NCI-H146 treated with DMSO at 0.1 percent for 48 hours (cell line): ENCODE measurements around the gene RPA1.

Experiments
- DNase-seq: peaks from one replicate; lab custom pipeline; 2025; ENCODE audit not compliant: unreplicated experiment; lab: John Stamatoyannopoulos, UW

RPA1 gene

DNA sequence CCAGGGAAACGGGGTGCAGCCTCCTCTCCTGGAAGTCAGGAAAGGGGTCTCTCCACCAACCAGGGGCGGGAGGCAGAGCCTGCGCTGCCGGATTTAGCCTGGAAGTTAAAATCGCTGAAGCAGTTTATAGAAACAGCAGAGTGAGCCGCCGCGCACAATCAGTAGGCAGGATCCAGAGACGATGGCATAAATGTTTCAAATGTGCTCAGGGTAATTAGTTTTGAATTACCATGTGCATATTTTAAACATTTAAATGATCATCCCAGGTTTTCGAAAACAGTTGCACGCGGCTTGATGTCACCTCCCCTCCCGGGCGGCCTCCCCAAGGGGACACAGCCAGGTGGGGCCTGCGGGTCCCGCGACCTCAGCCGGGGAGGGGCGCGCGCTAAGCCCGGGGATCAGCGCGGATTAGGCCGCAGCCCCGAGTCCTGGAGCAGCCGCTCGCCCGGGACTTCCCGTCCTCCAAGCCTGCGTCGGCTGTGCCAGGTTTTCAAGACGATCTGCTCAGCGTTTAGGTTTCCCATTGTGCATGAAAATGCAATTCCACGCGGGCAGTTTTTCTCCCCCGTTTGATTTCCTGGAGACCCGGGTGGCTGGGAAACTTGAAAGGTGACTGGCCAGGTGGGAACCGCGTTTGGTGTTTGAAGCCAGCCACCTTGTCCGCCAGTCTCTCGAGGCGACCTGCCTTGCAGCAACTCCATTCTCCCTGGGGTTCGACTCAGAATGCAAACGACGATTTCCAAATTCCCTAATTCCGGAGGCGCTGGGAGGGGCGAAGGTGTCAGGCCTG is 78.3 kb downstream of the RPA1 start:
- no peak for DNase-seq

GRCh38 chr17:1908699-1909309 is 79.0 kb downstream of the RPA1 start:
- DNase-seq = peak; percentile 76

DNA sequence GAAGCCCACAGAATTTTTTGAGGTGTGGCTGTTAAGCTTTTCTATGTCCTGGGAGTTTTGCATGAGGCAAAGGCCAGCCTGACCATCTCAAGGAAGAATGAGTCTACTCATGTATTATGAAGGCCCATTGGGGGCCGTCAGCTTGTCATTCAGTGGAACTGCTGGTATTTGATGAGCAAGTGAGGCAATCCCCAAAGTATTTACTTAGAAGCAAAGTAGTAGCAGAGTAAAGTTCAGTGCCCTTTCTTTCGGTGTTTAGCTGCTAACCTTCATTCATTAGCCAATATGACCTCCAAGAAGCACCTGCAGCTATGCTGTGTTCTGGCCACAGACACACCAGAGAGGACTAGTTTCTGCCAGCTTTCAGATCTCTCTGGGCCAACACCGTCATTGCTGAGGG is 80.2 kb downstream of the RPA1 start:
- DNase-seq = no peak

DNA sequence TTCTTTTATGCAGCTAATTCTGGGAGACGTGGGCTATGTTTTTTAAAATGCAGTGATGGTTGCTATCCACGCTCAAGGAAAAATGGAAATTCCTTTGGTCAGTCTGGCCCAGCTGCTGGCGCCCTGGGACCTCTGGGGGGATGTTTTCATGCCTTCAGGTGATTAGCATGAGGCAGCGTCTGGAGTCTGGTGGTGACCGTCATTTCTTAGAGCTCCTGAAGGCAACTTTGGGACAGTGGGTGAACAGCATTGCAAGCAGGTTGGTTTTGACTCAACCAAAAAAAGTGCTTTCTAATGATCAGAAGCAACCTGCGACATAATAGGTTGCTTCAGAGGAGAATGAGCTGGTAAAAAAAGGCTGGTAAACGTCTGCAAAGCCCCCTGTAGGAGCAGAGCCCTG is 82.3 kb downstream of the RPA1 start:
- DNase-seq = no peak

- DNase-seq = no peak
Measured at GRCh38 chr17:1913702-1914101, 83.9 kb downstream of the RPA1 start.

- DNase-seq = no peak
Measured at GRCh38 chr17:1914661-1915083, 84.9 kb downstream of the RPA1 start.

DNA sequence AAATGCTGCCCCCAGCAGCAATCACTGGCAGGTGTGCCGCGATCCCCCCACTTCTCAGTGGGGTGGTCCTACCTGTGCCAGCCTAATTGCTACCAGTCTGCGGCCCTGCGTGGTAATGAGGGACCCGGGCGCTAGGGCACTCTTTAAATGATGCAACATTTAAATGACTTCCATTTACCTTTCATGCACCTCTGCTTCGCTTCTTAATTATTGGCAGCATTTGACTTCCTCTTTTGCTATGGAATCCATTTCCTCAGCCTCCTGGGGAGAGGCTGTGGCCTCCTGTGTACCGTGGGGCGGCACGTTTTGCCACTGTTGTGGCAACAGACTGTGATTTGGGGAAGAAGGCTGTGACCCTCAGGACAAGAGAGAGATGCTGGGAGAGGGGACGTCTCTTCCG is 86.1 kb downstream of the RPA1 start:
- no peak for DNase-seq

- no peak for DNase-seq
Measured at GRCh38 chr17:1916316-1916715, 86.5 kb downstream of the RPA1 start.

- DNase-seq = no peak
Measured at GRCh38 chr17:1916963-1917715, 87.3 kb downstream of the RPA1 start.

- no peak for DNase-seq
Measured at GRCh38 chr17:1918346-1919162, 88.7 kb downstream of the RPA1 start.

- DNase-seq = no peak
Measured at GRCh38 chr17:1919201-1919600, 89.4 kb downstream of the RPA1 start.

DNA sequence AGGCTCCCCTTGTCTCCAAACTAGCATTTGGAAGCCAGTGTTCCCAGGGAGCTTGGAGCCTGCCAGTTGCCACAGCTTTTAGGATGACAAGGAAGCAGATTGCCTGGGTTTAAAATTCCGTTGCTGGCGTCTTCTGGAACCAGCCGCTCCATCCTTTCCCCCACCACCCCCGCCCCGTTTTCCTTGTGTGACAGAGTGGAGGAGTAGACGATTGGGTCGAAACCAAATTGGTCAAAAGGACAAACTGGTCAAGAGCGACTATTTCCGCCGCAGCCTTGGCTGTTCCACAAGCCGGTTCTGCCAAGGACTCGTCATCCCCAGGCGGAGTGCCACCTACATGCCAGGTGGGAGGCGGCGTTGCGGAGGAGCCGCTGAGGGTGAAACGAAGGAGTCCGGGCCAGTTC is 91.1 kb downstream of the RPA1 start:
- DNase-seq = no peak

DNA sequence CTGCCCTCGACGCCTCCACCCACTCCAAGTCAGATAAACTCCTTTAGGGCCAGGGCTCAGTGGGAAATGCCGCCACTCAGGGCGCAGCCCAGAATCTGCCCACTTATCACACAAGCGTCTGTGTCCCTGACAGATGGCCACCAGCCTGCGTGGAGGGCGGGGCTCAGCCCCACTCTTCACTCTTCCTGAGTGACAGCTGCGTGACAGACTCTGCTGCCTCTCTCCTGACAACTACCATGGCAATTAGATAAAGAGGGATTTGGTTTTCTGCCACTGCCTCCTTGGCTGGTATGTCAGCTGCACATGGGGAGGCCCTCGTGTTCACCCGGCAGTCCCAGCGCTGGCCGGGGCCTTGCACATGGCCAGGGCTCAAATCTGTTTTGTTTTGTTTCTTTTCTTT is 99.2 kb downstream of the RPA1 start:
- no peak for DNase-seq

- no peak for DNase-seq
Measured at GRCh38 chr17:1930337-1930645, 100.5 kb downstream of the RPA1 start.

DNA sequence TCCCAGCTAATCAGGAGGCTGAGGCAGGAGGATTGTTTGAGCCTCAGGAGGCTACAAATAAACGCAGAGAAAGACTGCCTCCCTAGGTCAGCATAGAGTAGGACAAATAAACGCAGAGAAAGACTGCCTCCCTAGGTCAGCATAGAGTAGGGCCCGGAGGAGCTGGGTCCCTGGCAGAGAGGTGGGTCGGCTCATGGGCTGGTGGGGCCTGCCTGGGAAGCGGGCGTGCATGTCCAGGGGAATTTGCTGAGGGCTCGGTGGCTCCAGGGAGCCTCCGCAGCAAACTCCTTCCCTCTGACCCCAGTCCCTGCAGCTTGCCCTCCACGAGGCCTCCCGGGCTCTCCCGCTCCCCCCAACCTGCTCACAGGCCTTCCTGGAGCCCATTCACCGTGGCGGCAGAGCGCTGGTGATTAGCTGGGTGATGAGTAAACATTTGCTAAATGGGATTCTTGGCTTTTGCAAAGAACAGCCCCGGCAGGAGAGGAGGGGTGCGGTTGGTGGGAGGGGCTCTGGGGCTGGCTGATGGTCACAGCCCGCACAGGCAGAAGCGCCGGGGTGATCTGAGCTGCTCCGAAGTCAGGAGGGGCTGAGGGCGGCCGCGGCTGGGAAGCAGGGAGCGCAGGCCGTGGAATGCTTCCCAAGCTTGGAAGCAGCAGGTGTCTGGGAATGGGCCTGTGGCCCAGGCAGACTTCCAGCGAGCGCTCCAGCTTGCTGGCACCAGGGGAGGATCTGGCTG is 102.2 kb downstream of the RPA1 start:
- peak; percentile 85 for DNase-seq

- no peak for DNase-seq
Measured at GRCh38 chr17:1933875-1934715, 104.3 kb downstream of the RPA1 start.

GRCh38 chr17:1934901-1935300 is 105.1 kb downstream of the RPA1 start:
- DNase-seq = no peak

GRCh38 chr17:1936766-1937165 is 107.0 kb downstream of the RPA1 start:
- no peak for DNase-seq

DNA sequence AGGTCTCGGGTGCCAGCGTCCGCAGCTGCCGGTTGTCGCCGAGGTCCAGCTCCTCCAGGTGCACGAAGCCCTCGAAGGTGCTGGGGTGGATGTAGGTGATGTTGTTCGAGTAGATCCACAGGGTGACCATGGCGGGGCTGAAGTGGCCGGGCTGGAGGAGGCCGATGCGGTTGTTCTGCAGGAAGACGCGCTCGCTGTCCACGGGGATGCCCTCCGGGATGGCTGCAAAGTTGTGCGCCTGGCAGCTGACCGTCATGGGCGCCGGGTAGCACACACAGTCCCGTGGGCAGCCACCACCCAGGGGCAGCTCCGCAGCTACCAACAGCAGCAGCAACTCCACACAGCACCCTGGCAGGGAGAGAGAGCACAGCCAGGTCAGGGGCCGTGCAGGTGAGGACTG is 107.7 kb downstream of the RPA1 start:
- no peak for DNase-seq
